ENCODE results near the gene NUP205.
A peak's percentile ranks its signal among the peaks of the same experiment; 100 is the strongest.

NUP205 gene, protein sequence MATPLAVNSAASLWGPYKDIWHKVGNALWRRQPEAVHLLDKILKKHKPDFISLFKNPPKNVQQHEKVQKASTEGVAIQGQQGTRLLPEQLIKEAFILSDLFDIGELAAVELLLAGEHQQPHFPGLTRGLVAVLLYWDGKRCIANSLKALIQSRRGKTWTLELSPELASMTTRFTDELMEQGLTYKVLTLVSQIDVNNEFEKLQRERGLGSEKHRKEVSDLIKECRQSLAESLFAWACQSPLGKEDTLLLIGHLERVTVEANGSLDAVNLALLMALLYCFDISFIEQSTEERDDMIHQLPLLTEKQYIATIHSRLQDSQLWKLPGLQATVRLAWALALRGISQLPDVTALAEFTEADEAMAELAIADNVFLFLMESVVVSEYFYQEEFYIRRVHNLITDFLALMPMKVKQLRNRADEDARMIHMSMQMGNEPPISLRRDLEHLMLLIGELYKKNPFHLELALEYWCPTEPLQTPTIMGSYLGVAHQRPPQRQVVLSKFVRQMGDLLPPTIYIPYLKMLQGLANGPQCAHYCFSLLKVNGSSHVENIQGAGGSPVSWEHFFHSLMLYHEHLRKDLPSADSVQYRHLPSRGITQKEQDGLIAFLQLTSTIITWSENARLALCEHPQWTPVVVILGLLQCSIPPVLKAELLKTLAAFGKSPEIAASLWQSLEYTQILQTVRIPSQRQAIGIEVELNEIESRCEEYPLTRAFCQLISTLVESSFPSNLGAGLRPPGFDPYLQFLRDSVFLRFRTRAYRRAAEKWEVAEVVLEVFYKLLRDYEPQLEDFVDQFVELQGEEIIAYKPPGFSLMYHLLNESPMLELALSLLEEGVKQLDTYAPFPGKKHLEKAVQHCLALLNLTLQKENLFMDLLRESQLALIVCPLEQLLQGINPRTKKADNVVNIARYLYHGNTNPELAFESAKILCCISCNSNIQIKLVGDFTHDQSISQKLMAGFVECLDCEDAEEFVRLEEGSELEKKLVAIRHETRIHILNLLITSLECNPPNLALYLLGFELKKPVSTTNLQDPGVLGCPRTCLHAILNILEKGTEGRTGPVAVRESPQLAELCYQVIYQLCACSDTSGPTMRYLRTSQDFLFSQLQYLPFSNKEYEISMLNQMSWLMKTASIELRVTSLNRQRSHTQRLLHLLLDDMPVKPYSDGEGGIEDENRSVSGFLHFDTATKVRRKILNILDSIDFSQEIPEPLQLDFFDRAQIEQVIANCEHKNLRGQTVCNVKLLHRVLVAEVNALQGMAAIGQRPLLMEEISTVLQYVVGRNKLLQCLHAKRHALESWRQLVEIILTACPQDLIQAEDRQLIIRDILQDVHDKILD (N-terminal part only)

DNA sequence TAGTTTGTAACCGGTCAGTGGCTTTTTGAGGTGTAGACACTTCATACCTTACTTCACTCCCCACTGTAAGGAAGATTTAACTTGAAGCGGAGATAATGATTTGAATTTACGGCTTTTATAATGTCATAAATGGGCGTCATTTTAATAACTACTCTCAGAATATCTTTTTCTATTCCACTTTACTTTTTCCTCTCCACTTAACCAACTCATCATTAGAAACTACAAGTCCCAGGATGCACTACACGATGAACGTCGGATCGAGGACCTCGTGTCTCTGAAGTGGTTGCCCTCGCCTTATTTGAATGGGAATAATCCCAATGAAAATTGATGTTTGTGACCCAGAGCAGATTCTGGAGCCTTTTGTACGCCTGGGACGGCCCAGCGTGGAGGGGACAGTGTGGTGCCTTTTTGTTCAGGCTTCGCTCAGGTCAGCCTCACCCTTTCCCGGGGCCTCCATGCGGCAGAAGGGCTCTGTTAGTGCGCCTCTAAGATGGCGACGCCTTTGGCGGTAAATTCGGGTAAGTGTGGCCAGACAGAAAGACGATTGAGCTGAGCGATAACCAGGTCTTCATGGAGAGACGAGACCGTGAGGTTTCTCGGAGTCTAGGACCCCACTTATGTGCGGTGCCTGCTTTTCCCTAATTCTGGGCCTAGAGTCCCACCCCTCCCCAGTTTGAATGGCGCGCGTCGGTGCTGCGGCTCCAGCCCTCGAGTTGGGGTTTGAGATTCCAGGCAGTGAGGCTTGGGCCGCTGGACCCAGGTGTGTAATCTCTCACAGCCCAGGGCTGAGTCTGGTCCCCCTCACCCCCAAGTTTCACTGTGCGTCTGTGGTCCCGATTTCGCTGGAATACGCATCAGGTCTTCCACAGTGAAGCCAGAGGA is at the start of gene NUP205:
Gene NUP205 (plus strand): TSS at position 463 of the 882 bp plus-strand sequence. CDS start 28 bp downstream, at position 491.
- peak; percentile 49 for DNase-seq (ENCODE audit: low read depth)

DNA sequence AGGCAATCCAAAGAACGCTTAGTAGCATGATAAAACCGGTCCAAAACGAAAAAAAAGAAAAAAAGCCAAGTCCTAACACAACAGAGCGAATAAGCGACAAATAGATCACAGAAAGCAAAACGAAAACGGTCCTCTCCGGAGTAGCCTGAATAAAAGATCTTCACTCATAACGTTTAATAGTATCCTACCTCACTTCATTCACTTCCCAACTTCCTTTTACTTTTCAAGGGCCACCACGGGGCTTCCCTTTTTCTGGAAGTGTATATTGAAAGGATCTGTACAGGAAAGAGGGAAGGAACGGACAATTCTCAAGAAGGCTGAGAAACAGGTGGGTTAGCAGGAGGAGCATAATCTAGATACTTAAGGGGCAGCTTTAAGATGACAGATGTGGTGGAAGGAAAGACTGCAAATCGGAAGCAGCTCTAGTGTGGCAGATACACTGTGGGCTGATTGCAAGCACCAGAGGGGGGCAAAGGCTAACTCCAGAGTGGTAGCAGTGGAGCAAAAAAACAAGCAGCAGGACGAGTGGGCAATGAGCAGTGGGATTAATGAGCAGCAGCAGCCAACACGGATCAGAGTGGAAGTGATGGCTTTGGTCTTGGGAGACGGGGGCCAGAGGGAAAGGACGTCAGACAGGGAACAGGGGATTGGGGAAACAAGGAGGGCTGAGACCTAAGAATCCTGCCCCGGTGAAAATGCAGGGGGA is 48.7 kb upstream of the NUP205 start:
- no peak for DNase-seq (ENCODE audit: low read depth)

DNA sequence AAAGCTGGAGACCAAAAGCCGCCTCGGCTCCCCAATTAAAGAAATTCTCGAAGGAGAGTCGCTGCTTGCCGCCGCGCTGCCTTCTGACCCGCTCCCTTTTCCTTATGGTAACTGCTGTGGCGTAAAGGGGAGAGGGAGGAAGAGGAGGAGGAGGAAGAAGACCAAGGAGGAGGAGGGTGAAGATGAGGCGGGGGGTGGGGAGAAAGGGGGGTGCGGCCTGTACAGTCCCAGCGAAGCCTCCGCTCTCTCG is 48.2 kb upstream of the NUP205 start:
- no peak for DNase-seq (ENCODE audit: low read depth)

DNA sequence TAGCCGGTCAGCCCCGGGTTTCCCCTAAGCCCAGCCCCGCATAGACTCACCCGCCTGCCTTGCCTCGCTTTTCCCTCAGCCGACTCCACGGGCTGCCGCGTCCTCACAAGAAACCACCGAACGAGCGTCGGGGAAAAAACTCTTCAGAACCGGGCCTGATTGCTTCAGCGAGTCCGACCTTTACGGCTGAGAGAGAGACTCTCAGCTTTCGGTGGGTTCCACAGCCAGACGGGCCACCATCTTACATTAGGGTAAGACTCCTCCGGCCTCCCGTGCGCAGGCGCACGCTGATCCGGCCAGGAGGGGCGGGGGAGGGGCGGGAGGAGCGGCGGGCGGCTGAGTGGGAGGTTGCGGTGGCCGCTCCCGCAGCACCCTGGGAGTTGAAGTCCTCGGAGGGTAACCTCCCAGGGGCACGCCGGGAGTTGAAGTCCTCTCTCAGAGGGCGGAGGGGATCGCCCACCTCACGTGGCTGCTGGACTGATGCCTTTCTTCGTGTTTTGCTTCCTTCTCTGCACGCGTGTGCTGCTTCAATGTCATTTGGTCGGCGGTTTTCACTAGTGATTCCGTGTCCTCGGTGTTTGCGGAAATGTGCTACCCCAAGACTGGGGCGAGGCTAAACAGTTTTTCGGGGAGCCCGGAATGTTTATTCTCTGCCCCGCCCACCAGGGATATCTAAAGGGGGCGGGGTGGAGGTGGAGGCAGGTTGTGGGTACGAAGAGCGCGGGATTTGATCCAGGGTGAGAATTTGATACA is 47.7 kb upstream of the NUP205 start, which contains the start of gene CNOT4:
Gene CNOT4 (minus strand): TSS at position 264 of the 753 bp plus-strand sequence. CDS start 71,771 bp downstream, outside the sequence.
- DNase-seq (ENCODE audit: low read depth): peak; percentile 79

DNA sequence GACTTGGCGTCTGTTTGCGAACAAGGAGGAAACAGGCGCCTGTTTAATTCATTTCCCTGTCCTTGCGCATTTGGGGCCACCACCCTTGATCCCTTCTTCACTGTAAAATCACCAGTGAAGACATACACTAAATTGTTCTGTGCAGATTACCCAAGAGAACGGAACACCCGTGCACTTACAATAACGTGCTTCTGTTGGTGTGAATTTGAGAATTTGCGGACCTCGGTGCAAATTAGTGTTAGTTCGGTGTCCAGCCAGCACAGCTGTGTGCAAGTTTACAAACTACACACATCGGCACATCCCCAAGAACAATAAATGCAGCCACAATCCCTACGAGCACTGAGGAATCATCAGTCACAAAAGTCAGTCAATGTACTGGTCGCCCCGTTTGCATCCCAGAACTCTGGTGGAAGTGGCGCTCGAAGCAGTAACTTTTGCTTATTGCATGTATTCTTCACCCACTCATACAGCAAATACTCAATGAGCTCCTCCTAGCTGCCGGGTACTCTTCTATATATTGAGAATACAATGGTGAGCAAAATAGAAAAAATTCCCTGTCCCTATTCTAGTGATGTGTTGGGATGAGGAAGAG is 47.0 kb upstream of the NUP205 start:
- no peak for DNase-seq (ENCODE audit: low read depth)

DNA sequence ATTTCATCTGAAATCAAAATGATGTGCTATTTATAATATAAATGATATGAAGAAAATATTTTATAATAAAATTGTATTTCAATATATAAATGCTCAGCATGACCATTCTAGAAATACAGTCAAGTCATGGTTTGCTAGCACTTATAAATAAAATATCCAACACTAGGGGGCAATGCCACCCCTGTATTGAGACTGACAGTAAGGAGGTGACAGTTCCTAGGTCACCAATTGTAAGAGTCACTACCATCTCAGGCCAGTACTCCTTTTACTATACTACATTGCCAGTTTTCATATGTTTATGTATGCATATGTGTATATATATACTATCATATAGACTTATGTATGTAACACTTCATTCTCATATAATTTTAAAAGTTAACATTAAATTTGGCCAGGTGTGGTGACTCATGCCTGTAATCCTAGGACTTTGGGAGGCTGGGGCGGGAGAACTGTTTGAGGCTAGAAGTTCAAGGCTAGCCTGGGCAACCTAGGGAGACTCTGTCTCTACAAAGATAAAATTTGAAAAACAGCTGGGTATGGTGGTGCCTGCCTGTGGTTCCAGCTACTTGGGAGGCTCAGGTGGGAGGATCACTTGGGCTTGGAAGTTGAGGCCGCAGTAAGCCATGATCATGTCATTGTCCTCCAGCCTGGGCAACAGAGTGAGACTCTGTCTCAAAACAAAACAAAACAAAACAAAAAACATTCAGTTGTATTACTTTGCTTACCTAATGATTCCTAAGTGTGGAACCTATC is 45.4 kb upstream of the NUP205 start:
- DNase-seq (ENCODE audit: low read depth): no peak

DNA sequence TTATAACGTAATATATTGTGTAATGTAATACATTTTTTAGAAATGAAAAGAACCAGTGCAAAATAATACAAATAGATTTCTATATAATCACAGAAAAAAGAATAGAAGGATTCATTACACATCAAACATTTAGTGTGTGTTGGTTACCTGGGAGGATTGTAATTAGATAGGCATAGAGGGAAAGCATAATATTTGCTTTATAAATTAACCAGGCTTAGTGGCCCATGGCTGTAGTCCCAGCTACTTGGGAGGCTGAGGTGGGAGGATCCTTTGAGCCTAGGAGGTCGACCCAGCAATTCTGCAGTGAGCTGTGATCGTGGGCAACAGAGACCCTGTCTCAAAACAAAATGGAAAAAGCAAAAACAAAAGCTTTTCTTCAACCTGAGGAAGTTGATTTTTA is 42.9 kb upstream of the NUP205 start:
- no peak for DNase-seq (ENCODE audit: low read depth)

DNA sequence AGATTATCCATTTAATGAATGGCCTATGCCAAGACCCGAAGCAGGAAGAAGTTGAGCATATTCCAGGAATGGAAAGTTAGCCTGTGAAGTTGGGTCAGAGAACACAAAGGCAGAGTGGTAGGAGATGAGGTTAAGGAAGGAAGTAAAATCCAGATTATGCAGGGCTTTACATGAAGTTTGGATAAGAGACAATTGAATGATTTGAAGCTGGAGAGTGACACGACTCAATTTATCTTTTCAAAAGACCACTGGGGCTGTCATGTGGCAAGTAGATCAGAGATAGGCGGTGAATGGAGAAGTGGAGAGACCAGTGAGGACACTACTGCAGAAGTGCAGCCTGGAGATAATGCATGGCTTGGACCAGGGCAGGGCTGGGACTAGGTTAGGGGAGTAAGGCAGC is 40.7 kb upstream of the NUP205 start:
- DNase-seq (ENCODE audit: low read depth): no peak

DNA sequence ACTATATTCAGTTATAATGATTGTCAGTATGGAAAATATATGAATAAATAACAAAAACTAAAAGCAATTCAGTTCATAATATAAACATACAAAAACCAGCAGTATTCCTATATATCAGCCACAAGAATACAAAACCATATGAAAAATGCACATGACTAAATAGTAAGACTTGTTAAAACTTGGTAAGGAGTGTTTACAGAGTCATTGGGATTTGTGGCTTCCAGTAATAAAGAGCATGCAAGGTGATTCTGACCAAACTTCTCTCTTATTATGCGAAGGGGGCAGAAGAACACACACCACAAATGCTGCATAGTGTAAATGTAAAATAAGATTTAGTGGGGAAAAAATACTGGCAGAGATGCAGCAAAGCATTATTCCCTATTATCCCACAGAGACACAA is 39.0 kb upstream of the NUP205 start:
- DNase-seq (ENCODE audit: low read depth): no peak

DNA sequence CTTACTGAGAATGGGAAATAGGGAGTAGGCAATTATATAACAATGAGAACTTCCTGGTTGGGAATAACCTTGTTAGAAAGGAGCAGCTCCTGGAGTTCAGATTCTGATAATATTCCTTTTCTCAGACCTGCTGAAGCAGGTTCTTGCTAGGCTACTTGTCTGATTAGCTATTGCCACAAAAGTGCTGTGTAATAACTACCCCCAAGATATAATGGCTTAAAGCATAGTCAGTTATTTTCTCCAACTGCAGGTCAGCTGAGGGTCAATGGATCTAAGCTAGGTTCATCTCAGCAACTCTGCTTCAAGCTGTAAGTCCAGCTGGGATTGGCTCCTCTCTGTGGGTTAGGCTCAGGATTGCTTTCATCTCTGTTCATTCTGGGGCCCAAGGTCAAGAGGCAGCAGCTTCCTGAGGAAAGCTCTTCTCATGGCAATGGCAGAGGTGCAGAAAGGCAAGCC is 38.5 kb upstream of the NUP205 start:
- no peak for DNase-seq (ENCODE audit: low read depth)

DNA sequence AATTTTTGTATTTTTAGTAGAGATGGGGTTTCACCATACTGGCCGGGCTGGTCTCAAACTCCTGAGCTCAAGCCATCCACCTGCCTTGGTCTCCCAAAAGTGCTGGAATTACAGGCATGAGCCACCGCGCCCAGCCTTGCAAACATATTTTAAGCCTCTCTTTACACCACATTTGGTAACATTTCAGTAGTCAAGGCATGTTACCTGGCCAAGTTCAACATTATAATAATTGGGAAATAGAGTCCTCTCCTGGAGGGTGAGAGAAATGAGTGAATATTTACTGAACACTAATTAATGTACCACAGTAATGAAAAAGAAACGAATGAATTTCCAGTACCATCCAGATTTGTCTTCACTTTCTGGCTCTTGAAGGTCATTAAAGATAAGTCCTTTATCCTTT is 37.8 kb upstream of the NUP205 start:
- no peak for DNase-seq (ENCODE audit: low read depth)

DNA sequence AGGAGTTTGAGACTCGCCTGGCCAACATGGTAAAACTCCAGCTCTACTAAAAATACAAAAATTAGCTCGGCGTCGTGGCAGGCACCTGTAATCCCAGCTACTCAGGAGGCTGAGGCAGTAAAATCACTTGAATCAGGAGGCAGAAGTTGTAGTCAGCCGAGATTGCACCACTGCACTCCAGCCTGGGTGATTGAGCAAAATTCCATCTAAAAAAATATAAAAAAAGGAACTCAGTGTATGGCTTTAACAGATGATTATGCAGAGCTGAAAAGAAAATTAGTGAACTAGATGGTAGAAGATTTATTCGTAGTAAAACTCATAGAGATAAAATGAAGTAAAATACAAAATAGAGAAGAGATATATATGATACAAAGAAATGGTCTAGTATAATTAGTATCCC is 35.2 kb upstream of the NUP205 start:
- no peak for DNase-seq (ENCODE audit: low read depth)

DNA sequence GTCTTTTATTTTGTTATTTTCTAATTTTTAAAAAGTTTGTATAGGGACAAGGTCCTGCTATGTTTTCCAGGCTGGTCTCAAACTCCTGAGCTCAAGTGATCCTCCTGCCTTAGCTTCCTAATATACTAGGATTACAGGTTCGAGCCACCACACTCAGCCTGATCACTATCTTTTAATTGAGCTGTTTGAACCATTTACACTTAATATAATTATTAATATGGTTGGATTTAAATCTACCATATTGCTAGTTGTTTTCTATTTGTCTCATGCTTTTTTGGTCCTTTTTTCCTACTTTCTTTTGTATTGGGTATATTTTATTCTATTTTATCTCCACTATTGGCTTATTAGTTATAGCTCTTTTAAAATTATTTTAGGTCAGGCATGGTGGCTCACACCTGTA is 34.6 kb upstream of the NUP205 start:
- no peak for DNase-seq (ENCODE audit: low read depth)

DNA sequence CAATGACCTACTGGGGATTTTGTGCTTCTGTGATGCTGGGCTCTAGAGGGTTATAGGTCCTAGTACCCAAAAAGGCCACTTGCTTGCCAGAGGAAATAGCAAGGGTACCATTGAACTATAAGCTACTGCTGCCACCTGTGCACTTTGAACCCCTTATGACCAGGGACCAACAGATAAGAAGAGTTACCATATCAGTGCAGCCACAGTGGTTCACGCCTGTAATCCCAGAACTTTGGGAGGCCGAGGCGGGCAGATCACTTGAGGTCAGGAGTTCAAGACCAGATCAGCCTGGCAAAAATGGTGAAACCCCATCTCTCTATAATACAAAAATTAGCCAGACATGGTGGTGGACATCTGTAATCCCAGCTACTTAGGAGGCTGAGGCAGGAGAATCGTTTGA is 32.3 kb upstream of the NUP205 start:
- DNase-seq (ENCODE audit: low read depth): no peak

DNA sequence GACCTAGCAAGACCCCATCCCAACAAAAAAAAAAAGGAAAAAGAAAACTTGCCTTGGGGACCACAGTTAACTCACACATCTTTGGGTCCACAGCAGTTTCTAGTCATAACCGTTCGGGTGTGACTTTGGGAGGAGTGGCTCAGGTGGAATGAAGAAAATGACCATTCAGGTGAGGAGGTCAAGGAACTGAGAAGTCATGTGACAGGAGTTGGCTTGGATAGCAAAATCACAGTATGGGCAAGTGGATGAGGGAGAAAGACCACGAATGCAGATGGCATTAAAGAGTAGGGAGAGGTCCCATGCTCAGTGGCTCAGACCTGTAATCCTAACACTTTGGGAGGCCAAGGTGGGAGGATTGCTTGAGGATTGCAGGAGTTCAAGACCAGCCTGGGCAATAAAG is 30.7 kb upstream of the NUP205 start:
- DNase-seq (ENCODE audit: low read depth): no peak

DNA sequence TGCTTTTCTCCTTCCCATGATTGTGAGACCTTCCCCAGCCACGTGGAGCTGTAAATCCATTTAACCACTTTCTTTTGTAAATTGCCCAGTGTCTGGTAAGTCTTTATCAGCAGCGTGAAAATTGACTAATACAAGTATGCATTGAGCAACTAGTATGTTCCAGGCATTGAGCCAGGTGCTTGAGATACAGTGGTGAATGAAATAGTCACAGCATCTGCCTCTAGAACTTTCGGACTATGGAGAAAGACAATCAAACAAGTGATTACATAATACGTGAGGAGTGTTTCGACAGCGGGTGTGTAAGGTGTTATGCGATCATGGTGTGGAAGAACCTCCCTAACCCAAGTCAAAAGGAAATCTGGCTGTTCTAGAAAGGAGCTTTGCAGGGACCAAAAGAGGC is 21.6 kb upstream of the NUP205 start:
- no peak for DNase-seq (ENCODE audit: low read depth)

DNA sequence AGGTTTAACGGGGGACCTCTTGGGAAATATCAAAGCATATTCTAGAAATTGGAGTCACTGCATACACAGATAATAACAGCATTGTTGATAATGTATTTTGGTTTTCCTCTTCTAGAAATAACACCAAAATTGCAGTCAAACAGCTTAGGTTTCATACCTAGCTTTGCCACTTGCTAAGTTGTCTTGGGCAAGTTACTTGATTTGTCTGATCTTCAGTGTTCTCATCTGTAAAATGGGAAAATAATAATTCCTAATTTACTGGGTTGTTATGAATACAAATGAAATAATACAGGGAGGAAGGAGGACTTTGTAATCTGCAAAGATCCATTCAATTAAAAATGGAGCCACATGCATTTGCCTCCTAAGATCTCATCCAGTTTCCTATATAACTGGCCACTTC is 20.3 kb upstream of the NUP205 start:
- no peak for DNase-seq (ENCODE audit: low read depth)

DNA sequence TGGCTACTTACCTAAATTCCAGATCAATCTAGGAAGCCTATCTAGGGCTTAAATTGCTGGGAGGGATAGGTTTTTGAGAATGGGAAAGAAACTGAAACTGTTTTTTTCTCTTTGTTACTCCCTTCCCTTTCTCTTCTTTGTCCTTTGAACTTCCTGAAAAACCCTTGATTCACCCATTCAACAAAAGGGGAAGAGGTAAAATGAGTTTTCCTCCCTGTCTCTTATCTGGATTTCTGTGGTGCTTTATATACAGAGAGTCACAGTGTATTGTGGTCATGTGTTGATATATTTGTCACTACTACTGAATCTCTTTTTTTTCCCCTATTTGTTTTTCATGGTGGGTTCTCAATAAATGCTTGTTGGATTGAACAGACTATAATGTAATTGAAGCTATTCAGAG is 19.8 kb upstream of the NUP205 start:
- no peak for DNase-seq (ENCODE audit: low read depth)

DNA sequence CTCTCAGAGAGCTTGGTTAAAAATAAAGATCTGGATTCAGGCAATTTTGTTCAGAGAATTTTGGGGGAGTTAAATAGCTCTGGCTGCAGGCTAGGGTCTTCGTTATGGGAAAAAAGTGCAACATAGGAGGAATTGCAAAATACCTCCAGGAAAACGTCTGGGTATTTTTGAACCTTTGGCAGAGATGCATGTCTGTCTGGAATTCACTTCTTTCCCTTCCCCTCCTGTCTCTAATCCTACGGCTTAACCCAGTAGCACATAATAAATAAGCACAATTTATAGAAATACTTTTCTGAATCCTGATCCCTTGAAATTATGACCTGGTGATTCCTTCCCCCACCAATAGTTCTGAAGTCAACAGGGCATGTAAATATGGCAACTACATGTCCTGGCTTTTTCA is 19.3 kb upstream of the NUP205 start:
- DNase-seq (ENCODE audit: low read depth): no peak

All from non-pigmented ciliary epithelial cell (primary cell).